GM19193 (cell line): ENCODE data around the gene RASL11B.

Experiments
- POLR2A ChIP-seq: IDR thresholded peaks from 4 replicates; pipeline ENCODE4 v1.6.1; 2011; ENCODE audit not compliant: insufficient read depth, insufficient read length; ENCODE audit errors: extremely low read depth

RASL11B gene

GRCh38 chr4:52838729-52839586 lies 23.2 kb upstream of the RASL11B start:
- no peak for TF ChIP-seq POLR2A

GRCh38 chr4:52840531-52841370 lies 21.4 kb upstream of the RASL11B start:
- TF ChIP-seq POLR2A: no peak

- TF ChIP-seq POLR2A: no peak
These were observed 20.2 kb upstream of the RASL11B start for GRCh38 chr4:52841682-52842456.

- TF ChIP-seq POLR2A: no peak
These were observed 19.3 kb upstream of the RASL11B start for GRCh38 chr4:52842792-52843191.

- TF ChIP-seq POLR2A: no peak
These were observed 18.8 kb upstream of the RASL11B start for GRCh38 chr4:52843351-52843750.

GRCh38 chr4:52843958-52844357 lies 18.2 kb upstream of the RASL11B start:
- TF ChIP-seq POLR2A: no peak

- TF ChIP-seq POLR2A: no peak
These were observed 17.5 kb upstream of the RASL11B start for GRCh38 chr4:52844596-52844995.

- no peak for TF ChIP-seq POLR2A
These were observed 15.6 kb upstream of the RASL11B start for GRCh38 chr4:52846502-52846901.

- TF ChIP-seq POLR2A: no peak
These were observed 13.9 kb upstream of the RASL11B start for GRCh38 chr4:52848254-52848653.

- no peak for TF ChIP-seq POLR2A
These were observed 11.6 kb upstream of the RASL11B start for GRCh38 chr4:52850406-52851124.

GRCh38 chr4:52852041-52852440 lies 10.1 kb upstream of the RASL11B start:
- no peak for TF ChIP-seq POLR2A

- no peak for TF ChIP-seq POLR2A
These were observed 9.4 kb upstream of the RASL11B start for GRCh38 chr4:52852711-52853110.

GRCh38 chr4:52853351-52853750 lies 8.8 kb upstream of the RASL11B start:
- no peak for TF ChIP-seq POLR2A

GRCh38 chr4:52856801-52857200 lies 5.3 kb upstream of the RASL11B start:
- TF ChIP-seq POLR2A: no peak
